Panc1 (cell line): Measurements from ENCODE around the gene SCAF8. TPM values are rescaled to one million over a fixed set of nuclear protein-coding genes. Genes with fewer than 3 reads are reported as not detected.

ENCODE experiments used
- ATAC-seq: fragments of 200-7000 bp; cut with Tn5 transposase; 2 replicates; pipeline ENCODE4 v1.9.1; 2020; ENCODE audit warnings: mild to moderate bottlenecking, moderate library complexity
- BruUV-seq: library from RNA; stranded (reverse); fragments of 400-500 nt; replicated peaks from 2 replicates; lab custom pipeline; 2021; lab: Mats Ljungman, UMichigan
- CTCF ChIA-PET: fragments of 300-600 bp; sonication (Branson Sonifier 250); formaldehyde crosslinking; loops from one replicate; lab custom pipeline; 2022; ENCODE audit warnings: antibody characterized with exemption; lab: Charles Lee
- POLR2A ChIA-PET: fragments of 300-600 bp; sonication (Branson Sonifier 250); formaldehyde crosslinking; loops from one replicate; lab custom pipeline; 2022; ENCODE audit warnings: antibody characterized with exemption; lab: Charles Lee
- DNase-seq: peaks from one replicate; pipeline ENCODE4 v3.0.0-alpha.2; 2010; ENCODE audit warnings: low read depth, low spot score
- H3K27ac ChIP-seq: 2 replicates; pipeline ENCODE4 v1.5.1; 2011; ENCODE audit warnings: mild to moderate bottlenecking, low read length, inconsistent platforms
- H3K27me3 ChIP-seq: fragments of 200-500 bp; sonication (Bioruptor generic); 2 replicates; pipeline ENCODE4 v1.6.0; 2014; ENCODE audit warnings: low read length, inconsistent platforms; ENCODE audit not compliant: control insufficient read depth, insufficient read depth
- H3K36me3 ChIP-seq: fragments of 200-500 bp; sonication (Bioruptor generic); 2 replicates; pipeline ENCODE4 v1.5.1; 2014; ENCODE audit warnings: inconsistent platforms, mild to moderate bottlenecking, low read length, moderate library complexity; ENCODE audit not compliant: control insufficient read depth, insufficient read depth
- H3K4me1 ChIP-seq: 2 replicates; pipeline ENCODE4 v1.5.1; 2011; ENCODE audit warnings: inconsistent platforms, mild to moderate bottlenecking, low read length, moderate library complexity; ENCODE audit not compliant: control insufficient read depth, insufficient read depth
- H3K4me3 ChIP-seq, 2 experiments: 2 replicates each; pipeline ENCODE4 v1.5.1; 2011 to 2012; ENCODE audit warnings: low read depth in 2 of 2, low read length in 2 of 2, mild to moderate bottlenecking in 2 of 2, inconsistent platforms in 1 of 2, moderate library complexity in 1 of 2
- H3K9me3 ChIP-seq: fragments of 200-500 bp; sonication (Bioruptor generic); 2 replicates; pipeline ENCODE4 v1.5.1; 2014; ENCODE audit warnings: low read depth, mild to moderate bottlenecking, inconsistent platforms, low read length, moderate library complexity; ENCODE audit not compliant: control insufficient read depth, insufficient read depth
- CTCF ChIP-seq: fragments of 450-650 bp; IDR thresholded peaks from 2 replicates; pipeline ENCODE4 v1.5.1; 2017; ENCODE audit warnings: mild to moderate bottlenecking
- POLR2AphosphoS5 ChIP-seq: IDR thresholded peaks from 2 replicates; pipeline ENCODE4 v1.6.1; 2012; ENCODE audit warnings: mild to moderate bottlenecking, low read depth, low read length, moderate library complexity
- REST ChIP-seq, 2 experiments: IDR thresholded peaks; 2 replicates each; pipeline ENCODE4 v1.6.1; 2011 to 2012; ENCODE audit warnings: low read depth in 2 of 2, control low read depth in 1 of 2, low read length in 1 of 2, mild to moderate bottlenecking in 1 of 2, moderate library complexity in 1 of 2; ENCODE audit not compliant: insufficient read depth in 1 of 2
- SIN3A ChIP-seq: IDR thresholded peaks from 2 replicates; pipeline ENCODE4 v1.6.1; 2012; ENCODE audit warnings: low read depth, mild to moderate bottlenecking, low read length, moderate library complexity, borderline replicate concordance; ENCODE audit not compliant: insufficient read depth
- TCF7L2 ChIP-seq: IDR thresholded peaks from 2 replicates; pipeline ENCODE4 v1.6.1; 2011; ENCODE audit warnings: mild to moderate bottlenecking, low read depth, low read length, inconsistent platforms
- in situ Hi-C: cut with HindIII; loops from 2 replicates; pipeline ENCODE4 v1.10.0; 2016; ENCODE audit warnings: low sequenced_read_pairs, low pct_unique_long_range_greater_than_20kb
- intact Hi-C: fragments of 100-400 bp; cut with micrococcal nuclease; formaldehyde crosslinking; loops from one replicate; pipeline ENCODE4 v1.10.0; 2022; ENCODE audit not compliant: unreplicated experiment
- total RNA-seq: library from RNA; stranded (reverse); gene quantifications from one replicate; pipeline ENCODE4 v1.2.1, GENCODE V29; 2021; ENCODE audit not compliant: unreplicated experiment

Gene SCAF8
- total RNA-seq, 1 experiment from 2014 or later, result 38.9 TPM

GRCh38 chr6:154876486-154877280 is 143.5 kb downstream of the SCAF8 start:
- ATAC-seq (no peak), DNase-seq (no peak)
- intact Hi-C loops, result no loop called here
- Histone ChIP-seq H3K27me3 (no peaks in the 10 kb centered on the region), H3K27ac (no peak overlapping the region), H3K9me3 (no peaks in the 10 kb centered on the region), H3K4me1 (no peaks in the 10 kb centered on the region), H3K36me3 (0 out of 2 replicates have a peak, but pooled peaks cover 2% of the 10 kb centered on the region), H3K4me3 (no peak overlapping the region)
- ChIA-PET CTCF (no interaction called here), POLR2A (no interaction called here)
- no TSS peak for BruUV-seq
- in situ Hi-C loops, result no loop called here
- TF ChIP-seq SIN3A (no peak), TCF7L2 (no peak), CTCF (no peak), POLR2AphosphoS5 (no peak), REST (IDR thresholded peaks at IDR 0.05; ENCODE audit: insufficient read depth in 1 of 2, low read depth in 2 of 2, low read length in 1 of 2) (no peak)

- ATAC-seq (no peak), DNase-seq (no peak)
- H3K4me1 ChIP-seq, result no peaks in the 10 kb centered on the region
- CTCF ChIA-PET, result no interaction called here
- H3K27ac ChIP-seq, result no peak overlapping the region
- BruUV-seq, result no TSS peak
- intact Hi-C loops, result no loop called here
- H3K4me3 ChIP-seq, result no peak overlapping the region
- H3K27me3 ChIP-seq, result no peaks in the 10 kb centered on the region
- no peaks in the 10 kb centered on the region for H3K9me3 ChIP-seq
- 0 out of 2 replicates have a peak, but pooled peaks cover 2% of the 10 kb centered on the region for H3K36me3 ChIP-seq
- in situ Hi-C loops, result no loop called here
- POLR2A ChIA-PET, result no interaction called here
- TF ChIP-seq CTCF (no peak), SIN3A (no peak), REST (IDR thresholded peaks at IDR 0.05; ENCODE audit: insufficient read depth in 1 of 2, low read depth in 2 of 2, low read length in 1 of 2) (no peak), TCF7L2 (no peak), POLR2AphosphoS5 (no peak)
Measured at GRCh38 chr6:154878871-154879491, 145.8 kb downstream of the SCAF8 start.
